ENCODE results near the gene SAG.

SAG gene

DNA sequence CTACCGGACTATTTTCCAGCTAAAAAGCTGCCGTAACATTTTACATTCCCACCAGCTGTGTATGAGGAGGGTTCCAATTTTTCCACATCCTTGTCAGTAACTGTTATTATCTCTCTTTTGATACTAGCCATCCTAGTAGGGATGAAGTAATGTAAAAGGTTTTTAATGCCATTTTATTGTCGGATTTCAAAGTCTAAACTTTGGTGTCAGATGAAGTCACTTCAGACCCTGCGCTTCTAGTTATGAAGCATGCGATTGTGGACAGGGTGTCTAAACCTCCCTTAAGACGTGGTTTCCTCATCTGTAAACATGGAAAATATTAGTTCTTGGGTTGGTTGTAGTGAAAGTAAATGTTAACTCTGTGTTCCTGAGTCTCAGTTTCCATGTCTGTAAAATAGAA lies 51.3 kb downstream of the SAG start:
- Histone ChIP-seq H3K27ac (ENCODE audit: low read length) (no peak overlapping the region), H3K4me2 (ENCODE audit: low read length) (no peak overlapping the region), H3K9me3 (ENCODE audit: insufficient read depth, low read length) (no peaks in the 10 kb centered on the region), H2AFZ (ENCODE audit: low read depth, low read length) (no peak overlapping the region), H3K4me3 (ENCODE audit: low read length) (no peak overlapping the region), H3K79me2 (ENCODE audit: low read length) (peaks cover 44% of the 10 kb centered on the region), H3K4me1 (ENCODE audit: low read length) (peaks cover 8% of the 10 kb centered on the region), H3K9ac (ENCODE audit: low read length) (no peak overlapping the region), H3K36me3 (replicated peaks; ENCODE audit: low read depth, low read length) (peaks cover 10% of the 10 kb centered on the region), H4K20me1 (ENCODE audit: insufficient read depth, low read length) (peaks cover 6% of the 10 kb centered on the region; the same call in 1 of the 2 replicates), H3K27me3 (ENCODE audit: low read depth, low read length) (no peaks in the 10 kb centered on the region)
- TF ChIP-seq, protein P1, sequence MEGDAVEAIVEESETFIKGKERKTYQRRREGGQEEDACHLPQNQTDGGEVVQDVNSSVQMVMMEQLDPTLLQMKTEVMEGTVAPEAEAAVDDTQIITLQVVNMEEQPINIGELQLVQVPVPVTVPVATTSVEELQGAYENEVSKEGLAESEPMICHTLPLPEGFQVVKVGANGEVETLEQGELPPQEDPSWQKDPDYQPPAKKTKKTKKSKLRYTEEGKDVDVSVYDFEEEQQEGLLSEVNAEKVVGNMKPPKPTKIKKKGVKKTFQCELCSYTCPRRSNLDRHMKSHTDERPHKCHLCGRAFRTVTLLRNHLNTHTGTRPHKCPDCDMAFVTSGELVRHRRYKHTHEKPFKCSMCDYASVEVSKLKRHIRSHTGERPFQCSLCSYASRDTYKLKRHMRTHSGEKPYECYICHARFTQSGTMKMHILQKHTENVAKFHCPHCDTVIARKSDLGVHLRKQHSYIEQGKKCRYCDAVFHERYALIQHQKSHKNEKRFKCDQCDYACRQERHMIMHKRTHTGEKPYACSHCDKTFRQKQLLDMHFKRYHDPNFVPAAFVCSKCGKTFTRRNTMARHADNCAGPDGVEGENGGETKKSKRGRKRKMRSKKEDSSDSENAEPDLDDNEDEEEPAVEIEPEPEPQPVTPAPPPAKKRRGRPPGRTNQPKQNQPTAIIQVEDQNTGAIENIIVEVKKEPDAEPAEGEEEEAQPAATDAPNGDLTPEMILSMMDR (IDR thresholded peaks at IDR 0.05; ENCODE audit: low read depth, low read length): no peak
- TF ChIP-seq EZH2phosphoT487 (IDR thresholded peaks at IDR 0.05; ENCODE audit: low read depth): no peak

- no peak overlapping the region for H3K9ac ChIP-seq (ENCODE audit: low read length)
- H3K4me1 ChIP-seq (ENCODE audit: low read length): peaks cover 8% of the 10 kb centered on the region
- H3K4me2 ChIP-seq (ENCODE audit: low read length): no peak overlapping the region
- H3K27me3 ChIP-seq (ENCODE audit: low read depth, low read length): no peaks in the 10 kb centered on the region
- H3K27ac ChIP-seq (ENCODE audit: low read length): no peak overlapping the region
- peaks cover 10% of the 10 kb centered on the region for H3K36me3 ChIP-seq (replicated peaks; ENCODE audit: low read depth, low read length)
- H3K79me2 ChIP-seq (ENCODE audit: low read length): peaks cover 43% of the 10 kb centered on the region
- H2AFZ ChIP-seq (ENCODE audit: low read depth, low read length): no peak overlapping the region
- H4K20me1 ChIP-seq (ENCODE audit: insufficient read depth, low read length): peaks cover 6% of the 10 kb centered on the region; the same call in 1 of the 2 replicates
- TF ChIP-seq, protein P1 (IDR thresholded peaks at IDR 0.05; ENCODE audit: low read depth, low read length): no peak
- no peak overlapping the region for H3K4me3 ChIP-seq (ENCODE audit: low read length)
- no peaks in the 10 kb centered on the region for H3K9me3 ChIP-seq (ENCODE audit: insufficient read depth, low read length)
These were observed 52.2 kb downstream of the SAG start for GRCh38 chr2:233359823-233360222.

- Histone ChIP-seq H4K20me1 (ENCODE audit: insufficient read depth, low read length) (0 out of 2 replicates have a peak, but pooled peaks cover under 1% of the 10 kb centered on the region), H3K36me3 (replicated peaks; ENCODE audit: low read depth, low read length) (peaks cover 10% of the 10 kb centered on the region), H3K9me3 (ENCODE audit: insufficient read depth, low read length) (no peaks in the 10 kb centered on the region), H3K4me3 (ENCODE audit: low read length) (no peak overlapping the region), H3K4me2 (ENCODE audit: low read length) (no peak overlapping the region), H2AFZ (ENCODE audit: low read depth, low read length) (no peak overlapping the region), H3K9ac (ENCODE audit: low read length) (no peak overlapping the region), H3K27me3 (ENCODE audit: low read depth, low read length) (no peaks in the 10 kb centered on the region), H3K4me1 (ENCODE audit: low read length) (peaks cover under 1% of the 10 kb centered on the region; the same call in 1 of the 2 replicates), H3K27ac (ENCODE audit: low read length) (no peak overlapping the region), H3K79me2 (ENCODE audit: low read length) (peaks cover 34% of the 10 kb centered on the region)
- TF ChIP-seq, protein P1 (IDR thresholded peaks at IDR 0.05; ENCODE audit: low read depth, low read length): no peak
- no peak for TF ChIP-seq EZH2phosphoT487 (IDR thresholded peaks at IDR 0.05; ENCODE audit: low read depth)
These were observed 53.2 kb downstream of the SAG start for GRCh38 chr2:233360771-233361176.

- TF ChIP-seq EZH2phosphoT487 (IDR thresholded peaks at IDR 0.05; ENCODE audit: low read depth): no peak
- peaks cover 29% of the 10 kb centered on the region for H3K79me2 ChIP-seq (ENCODE audit: low read length)
- H3K9me3 ChIP-seq (ENCODE audit: insufficient read depth, low read length): no peaks in the 10 kb centered on the region
- no peaks in the 10 kb centered on the region for H4K20me1 ChIP-seq (ENCODE audit: insufficient read depth, low read length)
- no peaks in the 10 kb centered on the region for H3K4me1 ChIP-seq (ENCODE audit: low read length)
- H3K4me3 ChIP-seq (ENCODE audit: low read length): no peak overlapping the region
- no peak overlapping the region for H3K9ac ChIP-seq (ENCODE audit: low read length)
- no peak overlapping the region for H2AFZ ChIP-seq (ENCODE audit: low read depth, low read length)
- H3K36me3 ChIP-seq (replicated peaks; ENCODE audit: low read depth, low read length): peaks cover 10% of the 10 kb centered on the region
- H3K27ac ChIP-seq (ENCODE audit: low read length): no peak overlapping the region
- no peaks in the 10 kb centered on the region for H3K27me3 ChIP-seq (ENCODE audit: low read depth, low read length)
- no peak overlapping the region for H3K4me2 ChIP-seq (ENCODE audit: low read length)
These were observed 53.7 kb downstream of the SAG start for GRCh38 chr2:233361297-233361696.
